ENCODE measurements around the gene INAFM1. TPM values are rescaled to one million over a fixed set of nuclear protein-coding genes. Genes with fewer than 3 reads are reported as not detected.

INAFM1 gene
- total and polyA plus RNA-seq, 9 of the 15 experiments (the other 6 are each of a cell fraction or from before 2014, with no cell fraction given), result 0.71 to 30.9 (median 3.1) TPM

GRCh38 chr19:47274071-47274890, at the start of gene INAFM1 (continued):
- TF ChIP-seq MGA (IDR thresholded peaks at IDR 0.05), result no peak
- TF ChIP-seq ERF (CRISPR knock-in tag; IDR thresholded peaks at IDR 0.05), result peak; percentile 86
- no peak for TF ChIP-seq TCFL5 (CRISPR knock-in tag; conservative IDR thresholded peaks at IDR 0.05)
- no peak for TF ChIP-seq ZNF592 (IDR thresholded peaks at IDR 0.05)
- no peak; the same call in 1 of the 2 replicates for TF ChIP-seq ZNF586 (CRISPR knock-in tag; conservative IDR thresholded peaks at IDR 0.05)
- TF ChIP-seq MEF2A (IDR thresholded peaks at IDR 0.05; ENCODE audit: control insufficient read depth, low read depth, low read length), result no peak
- TF ChIP-seq NR1H2 (CRISPR knock-in tag; IDR thresholded peaks at IDR 0.05), result no peak
- no peak for TF ChIP-seq SRSF3 (IDR thresholded peaks at IDR 0.05; ENCODE audit: insufficient read depth, low read length)
- TF ChIP-seq ZNF224 (CRISPR knock-in tag; IDR thresholded peaks at IDR 0.05), result no peak

All from K562 (cell line).